Naive B cell (primary cell): ENCODE data around the gene COL5A1. TPM values are rescaled to one million over a fixed set of nuclear protein-coding genes. Genes with fewer than 3 reads are reported as not detected.
"Not testable (repeated sequence)": the region's sequence is repeated elsewhere in the genome, so short reads cannot be mapped to it uniquely, and the experiment has no call there.

Experiments used
- ATAC-seq, 2 donors: fragments of 150-1000 bp; cut with Tn5 transposase; 2 replicates each; pipeline ENCODE4 v1.10.0; 2021; ENCODE audit warnings: low read depth in 2 of 2, mild to moderate bottlenecking in 2 of 2, moderate library complexity in 2 of 2
- DNase-seq: peaks from one replicate; pipeline ENCODE4 v3.0.0; 2022
- H3K27ac Mint-ChIP-seq, 6 donors: one replicate each; pipeline ENCODE4 v1.8.0; 2020 to 2022; ENCODE audit warnings: mild to moderate bottlenecking in 6 of 6, mixed read lengths in 6 of 6, moderate library complexity in 5 of 6, inconsistent platforms in 2 of 6
- H3K27me3 Mint-ChIP-seq, 3 donors: one replicate each; pipeline ENCODE4 v1.8.0; 2021 to 2022; ENCODE audit warnings: mixed read lengths in 3 of 3, mild to moderate bottlenecking in 1 of 3
- H3K36me3 Mint-ChIP-seq, 2 donors: one replicate each; pipeline ENCODE4 v1.8.0; 2020 to 2022; ENCODE audit warnings: mixed read lengths in 2 of 2, inconsistent platforms in 1 of 2, mild to moderate bottlenecking in 1 of 2
- H3K4me1 Mint-ChIP-seq, 3 donors: one replicate each; pipeline ENCODE4 v1.8.0; 2020 to 2022; ENCODE audit warnings: mixed read lengths in 3 of 3, inconsistent platforms in 1 of 3, mild to moderate bottlenecking in 1 of 3, moderate library complexity in 1 of 3
- H3K4me3 Mint-ChIP-seq, 8 donors: one replicate each; pipeline ENCODE4 v1.8.0; 2020 to 2022; ENCODE audit warnings: mild to moderate bottlenecking in 8 of 8, mixed read lengths in 8 of 8, moderate library complexity in 8 of 8, inconsistent platforms in 2 of 8
- H3K9me3 Mint-ChIP-seq, 7 donors: one replicate each; pipeline ENCODE4 v1.8.0; 2020 to 2022; ENCODE audit warnings: mixed read lengths in 7 of 7, mild to moderate bottlenecking in 5 of 7, inconsistent platforms in 2 of 7, moderate library complexity in 1 of 7
- polyA plus RNA-seq, 6 donors: library from polyadenylated mRNA; unstranded; fragments of 300-500 nt; fragmentation: Illumina TruSeq; gene quantifications; one replicate each; pipeline ENCODE4 v1.2.3, GENCODE V29; 2021; ENCODE audit warnings: low read depth in 6 of 6

COL5A1 gene
- polyA plus RNA-seq, 6 donors from 2014 or later, result not detected

DNA sequence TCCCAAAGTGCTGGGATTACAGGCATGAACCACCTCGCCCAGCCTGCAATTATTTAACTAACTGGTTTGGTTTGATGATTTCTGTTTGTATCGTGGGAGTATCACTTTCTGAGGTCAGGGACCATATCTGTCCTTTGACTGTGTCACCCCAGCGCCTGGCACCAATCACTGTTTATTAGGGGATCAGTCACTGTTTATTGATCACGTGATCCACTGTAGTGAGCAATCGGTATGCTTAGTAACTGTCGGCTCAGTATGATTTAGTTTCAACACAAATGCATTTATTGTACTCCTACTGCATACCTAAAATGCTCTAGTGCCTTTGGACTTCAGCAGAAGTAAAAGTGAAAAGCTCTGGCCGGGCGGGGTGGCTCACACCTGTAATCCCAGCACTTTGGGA lies 54.8 kb downstream of the COL5A1 start:
- no peaks in the 10 kb centered on the region for H3K36me3 Mint-ChIP-seq
- H3K4me1 Mint-ChIP-seq, result no peaks in the 10 kb centered on the region
- no peak overlapping the region for H3K27ac Mint-ChIP-seq
- peaks cover 0 to 6% (median 0%) of the 10 kb centered on the region in 3 donors for H3K27me3 Mint-ChIP-seq
- ATAC-seq, result no peak
- no peak for DNase-seq
- H3K9me3 Mint-ChIP-seq, result no peaks in the 10 kb centered on the region
- no peak overlapping the region for H3K4me3 Mint-ChIP-seq

DNA sequence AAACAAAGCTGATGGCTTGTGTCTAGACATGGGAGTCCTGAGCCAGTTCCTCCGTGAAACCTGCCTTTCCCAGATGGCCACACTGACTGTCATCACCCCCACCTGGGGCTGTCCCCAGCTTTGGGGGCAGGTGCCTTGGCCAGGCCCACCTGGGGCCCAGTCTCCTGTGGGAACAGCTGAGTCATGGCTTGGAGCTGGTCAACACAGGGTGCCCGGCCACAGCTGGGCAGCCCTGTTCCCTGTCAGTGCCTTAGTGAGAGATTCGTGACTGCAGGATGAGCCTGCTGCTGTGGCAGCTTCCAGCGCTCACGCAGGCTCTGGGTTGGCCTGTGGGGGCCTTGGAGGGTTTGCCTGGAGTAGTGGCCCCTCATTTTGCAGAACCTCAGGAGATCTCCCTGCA lies 56.5 kb downstream of the COL5A1 start:
- Mint-ChIP-seq H3K4me1 (no peaks in the 10 kb centered on the region), H3K9me3 (no peaks in the 10 kb centered on the region), H3K27ac (no peak overlapping the region), H3K4me3 (no peak overlapping the region), H3K27me3 (peaks cover 0 to 6% (median 0%) of the 10 kb centered on the region in 3 donors), H3K36me3 (no peaks in the 10 kb centered on the region)
- no peak for ATAC-seq
- no peak for DNase-seq

DNA sequence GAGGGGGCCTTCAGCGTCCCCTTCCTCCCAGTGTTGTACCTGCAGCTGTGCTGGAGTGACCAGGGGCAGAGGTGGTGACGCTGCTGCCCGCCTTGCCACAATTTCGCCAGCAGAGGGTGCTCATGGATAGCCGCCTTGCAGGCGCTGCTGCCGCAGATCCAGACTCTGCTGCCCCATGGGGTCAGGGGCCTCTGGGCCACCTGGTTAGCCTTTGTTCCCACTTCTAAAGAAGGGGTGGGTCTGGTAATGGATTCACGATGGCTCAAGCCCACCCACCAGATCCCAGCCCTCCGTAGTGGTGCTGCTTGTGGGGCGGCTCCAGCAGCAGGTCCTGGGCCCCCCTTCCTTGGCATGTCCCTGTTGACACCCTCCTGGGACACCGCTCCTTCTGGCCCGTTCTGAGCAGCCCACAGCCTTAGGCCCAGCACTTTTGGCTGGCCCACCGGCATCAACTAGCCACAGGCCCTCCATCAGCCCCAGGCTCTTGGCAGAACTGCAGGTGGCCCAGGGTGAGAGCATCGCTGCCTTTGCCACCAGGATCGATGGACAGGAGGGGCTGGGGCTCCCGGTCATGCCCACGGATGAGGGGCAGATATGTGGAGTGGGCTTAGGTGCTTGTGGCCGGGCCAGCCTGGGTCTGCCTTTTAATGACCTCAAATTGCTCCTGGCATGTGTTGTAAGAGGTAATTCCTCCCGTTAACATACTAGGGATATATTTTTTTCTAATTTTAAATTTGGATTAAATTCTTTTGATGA lies 57.2 kb downstream of the COL5A1 start:
- Mint-ChIP-seq H3K4me1 (no peaks in the 10 kb centered on the region), H3K4me3 (no peak overlapping the region), H3K36me3 (no peaks in the 10 kb centered on the region), H3K27me3 (peaks cover 0 to under 1% (median 0%) of the 10 kb centered on the region in 3 donors), H3K9me3 (no peaks in the 10 kb centered on the region), H3K27ac (no peak overlapping the region)
- DNase-seq, result peak; percentile 43
- peak; percentile 35 to 39 for ATAC-seq

DNA sequence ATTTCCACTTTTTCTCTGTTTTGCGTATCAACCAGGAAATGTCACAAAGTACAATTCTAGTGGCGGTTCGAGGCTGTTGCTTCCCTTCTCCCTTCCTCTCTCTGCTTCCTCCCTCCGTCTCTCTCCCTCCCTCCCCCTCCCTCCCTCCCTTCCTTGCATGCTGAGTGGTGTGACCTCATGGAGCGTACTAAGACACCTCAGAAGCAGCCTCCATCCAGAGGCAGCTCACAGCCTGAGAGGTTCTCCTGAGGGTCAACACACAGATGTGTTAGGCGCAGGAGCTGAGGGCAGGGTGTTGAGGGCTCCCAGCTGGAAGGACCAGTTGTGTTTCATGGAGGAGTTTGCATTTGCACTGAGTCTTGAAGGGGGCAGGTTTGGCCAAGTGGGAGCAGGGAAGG lies 57.7 kb downstream of the COL5A1 start:
- ATAC-seq (no peak), DNase-seq (no peak)
- no peak overlapping the region for H3K4me3 Mint-ChIP-seq
- H3K27me3 Mint-ChIP-seq, result no peaks in the 10 kb centered on the region
- no peaks in the 10 kb centered on the region for H3K36me3 Mint-ChIP-seq
- H3K4me1 Mint-ChIP-seq, result no peaks in the 10 kb centered on the region
- no peak overlapping the region for H3K27ac Mint-ChIP-seq
- no peaks in the 10 kb centered on the region for H3K9me3 Mint-ChIP-seq

DNA sequence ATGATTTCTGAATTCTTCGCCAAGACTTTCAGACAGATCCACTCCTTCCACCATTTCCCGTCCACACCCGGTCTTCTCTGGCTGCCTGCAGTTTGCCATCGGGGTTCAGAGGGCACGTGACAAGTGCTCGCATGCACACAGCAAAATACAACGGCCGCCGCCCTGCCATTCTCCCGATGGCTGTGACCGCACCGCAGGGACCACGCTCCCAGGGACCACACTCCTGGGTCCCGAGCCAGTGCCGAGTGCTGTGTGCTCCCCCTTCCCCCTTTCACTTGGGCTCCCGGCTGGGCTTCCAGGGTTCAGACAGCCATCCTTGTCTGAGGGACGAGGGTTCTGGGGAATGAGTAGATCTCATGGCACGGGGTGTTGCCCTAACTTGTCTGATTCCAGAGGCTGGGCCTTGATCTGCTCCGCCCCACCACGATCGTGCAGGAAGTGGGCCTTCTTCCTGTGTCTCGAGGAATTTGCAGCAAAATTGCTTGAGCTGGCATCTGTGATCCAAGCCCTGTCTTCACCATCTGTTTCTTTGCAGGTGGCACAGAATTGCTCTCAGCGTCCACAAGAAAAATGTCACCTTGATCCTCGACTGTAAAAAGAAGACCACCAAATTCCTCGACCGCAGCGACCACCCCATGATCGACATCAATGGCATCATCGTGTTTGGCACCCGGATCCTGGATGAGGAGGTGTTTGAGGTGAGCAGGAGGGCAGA lies 59.2 kb downstream of the COL5A1 start:
- DNase-seq (no peak), ATAC-seq (no peak)
- no peak overlapping the region for H3K27ac Mint-ChIP-seq
- no peaks in the 10 kb centered on the region for H3K4me1 Mint-ChIP-seq
- H3K27me3 Mint-ChIP-seq, result no peaks in the 10 kb centered on the region
- H3K36me3 Mint-ChIP-seq, result no peaks in the 10 kb centered on the region
- no peak overlapping the region for H3K4me3 Mint-ChIP-seq
- H3K9me3 Mint-ChIP-seq, result no peaks in the 10 kb centered on the region

DNA sequence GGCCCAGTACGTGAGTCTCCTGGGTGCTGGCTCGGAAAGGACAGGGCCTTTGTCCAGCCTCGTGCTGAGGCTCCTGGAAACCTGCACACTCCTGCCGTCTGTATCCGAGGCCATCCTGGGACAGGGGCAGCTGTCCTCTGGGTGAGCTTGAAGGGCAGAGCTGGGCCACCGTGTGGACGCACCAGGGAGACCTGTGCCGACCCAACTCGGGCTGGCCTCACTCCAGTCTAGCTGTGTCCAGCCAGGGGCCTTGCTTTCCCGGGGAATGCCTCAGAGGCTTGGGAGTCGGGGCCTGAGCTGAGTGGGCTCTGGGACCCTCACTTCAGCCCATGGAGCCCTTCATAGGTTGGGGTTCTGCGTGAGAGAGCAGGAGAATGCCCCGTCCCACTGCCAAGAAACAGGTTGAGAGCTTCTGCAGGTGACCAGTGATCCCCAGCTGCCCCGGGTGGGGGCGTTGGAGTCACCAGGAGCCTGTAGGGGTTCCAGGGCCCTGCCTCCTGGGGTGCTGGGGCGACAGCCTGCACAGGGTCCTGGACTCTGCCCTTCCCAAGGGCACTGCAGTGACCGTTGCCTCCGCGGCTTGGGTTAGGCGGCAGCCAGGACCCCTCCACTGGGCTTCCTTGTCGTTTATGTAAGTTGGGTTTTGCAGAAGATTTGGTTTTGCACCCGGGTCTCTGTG lies 60.1 kb downstream of the COL5A1 start:
- Mint-ChIP-seq H3K27me3 (no peaks in the 10 kb centered on the region), H3K4me3 (no peak overlapping the region), H3K4me1 (no peaks in the 10 kb centered on the region), H3K36me3 (no peaks in the 10 kb centered on the region), H3K9me3 (no peaks in the 10 kb centered on the region), H3K27ac (no peak overlapping the region)
- ATAC-seq, result no peak
- no peak for DNase-seq

DNA sequence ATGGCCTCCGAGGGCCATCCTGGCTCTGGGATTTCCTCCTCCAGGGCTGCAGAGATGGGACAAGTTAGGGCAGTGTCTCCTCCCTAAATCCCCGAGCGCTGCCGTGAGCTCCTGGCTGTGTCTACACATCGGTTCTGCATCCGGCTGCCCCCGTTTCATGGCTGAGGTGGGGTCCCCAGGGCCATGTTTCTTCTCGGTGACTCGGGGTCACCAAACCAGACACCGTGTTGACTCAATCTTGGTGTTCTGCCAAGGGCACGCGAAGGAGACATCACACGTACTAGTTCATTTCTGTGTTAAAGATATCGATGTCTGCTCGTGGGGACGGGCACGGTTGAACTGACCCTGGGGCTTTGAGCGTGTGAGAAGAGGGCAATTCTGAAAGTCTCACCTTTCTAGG lies 60.7 kb downstream of the COL5A1 start:
- Mint-ChIP-seq H3K4me1 (no peaks in the 10 kb centered on the region), H3K27ac (no peak overlapping the region), H3K9me3 (no peaks in the 10 kb centered on the region), H3K36me3 (no peaks in the 10 kb centered on the region), H3K4me3 (no peak overlapping the region), H3K27me3 (no peaks in the 10 kb centered on the region)
- no peak for ATAC-seq
- no peak for DNase-seq

DNA sequence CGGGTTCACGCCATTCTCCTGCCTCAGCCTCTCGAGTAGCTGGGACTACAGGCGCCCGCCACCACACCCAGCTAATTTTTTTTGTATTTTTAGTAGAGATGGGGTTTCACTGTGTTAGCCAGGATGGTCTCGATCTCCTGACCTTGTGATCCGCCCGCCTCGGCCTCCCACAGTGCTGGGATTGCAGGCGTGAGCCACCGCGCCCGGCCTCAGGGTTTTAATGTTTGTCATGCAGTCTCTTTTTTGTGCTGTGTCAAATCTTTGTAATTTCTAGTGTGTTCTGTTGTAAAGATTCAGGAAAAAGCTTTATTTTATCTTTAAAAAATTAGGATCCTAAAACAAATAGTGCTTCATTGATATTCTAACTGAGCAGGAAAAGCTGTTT lies 62.1 kb downstream of the COL5A1 start:
- H3K27me3 Mint-ChIP-seq, H3K36me3 Mint-ChIP-seq, DNase-seq, ATAC-seq, H3K4me3 Mint-ChIP-seq, H3K27ac Mint-ChIP-seq, H3K9me3 Mint-ChIP-seq, H3K4me1 Mint-ChIP-seq: not testable (repeated sequence)

DNA sequence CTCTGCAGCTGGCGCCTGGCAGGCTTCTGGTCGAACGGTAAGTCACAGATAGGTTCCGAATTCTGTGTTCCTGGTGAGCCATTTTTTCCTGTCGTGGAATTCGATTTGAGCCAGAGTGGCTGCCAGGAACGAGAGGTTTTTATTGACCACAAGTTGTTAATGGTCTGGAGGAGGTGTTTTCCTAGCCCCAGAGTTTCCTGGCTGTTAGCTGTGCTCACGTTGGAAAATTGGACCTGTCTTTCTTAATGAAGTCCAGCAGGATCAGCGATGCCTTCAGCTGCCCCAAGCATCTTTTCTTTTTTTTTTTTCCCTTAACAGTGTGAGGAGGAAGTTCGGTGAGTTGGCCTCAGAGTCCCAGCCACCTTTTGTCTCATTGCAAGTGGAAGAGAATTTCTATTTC lies 62.9 kb downstream of the COL5A1 start:
- no peak for ATAC-seq
- no peak for DNase-seq
- no peaks in the 10 kb centered on the region for H3K4me1 Mint-ChIP-seq
- peak overlapping the region in 1 of 6 donors; percentile 47 for H3K27ac Mint-ChIP-seq
- H3K27me3 Mint-ChIP-seq, result no peaks in the 10 kb centered on the region
- H3K36me3 Mint-ChIP-seq, result no peaks in the 10 kb centered on the region
- H3K4me3 Mint-ChIP-seq, result no peak overlapping the region
- no peaks in the 10 kb centered on the region for H3K9me3 Mint-ChIP-seq

DNA sequence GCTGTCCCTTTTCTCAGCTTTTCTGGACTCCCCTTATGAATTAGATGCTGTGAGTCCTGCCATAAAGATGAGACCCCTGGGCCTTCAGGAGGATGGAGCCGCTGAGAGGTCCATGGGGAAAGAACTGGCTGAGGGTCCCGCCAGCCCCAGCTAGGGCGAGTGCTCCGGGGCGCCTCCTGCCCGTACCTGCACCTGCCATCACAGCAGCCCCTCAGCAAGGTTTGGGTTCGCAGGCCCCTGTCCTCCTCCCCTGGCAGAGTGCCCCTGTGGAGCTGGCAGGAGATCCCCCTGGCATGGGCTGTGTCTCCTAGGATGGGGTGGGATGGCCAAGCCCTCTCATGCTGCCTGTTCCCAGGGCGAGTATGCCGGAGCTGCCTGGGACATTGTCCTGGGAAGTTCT lies 64.2 kb downstream of the COL5A1 start:
- Mint-ChIP-seq H3K36me3 (no peaks in the 10 kb centered on the region), H3K4me1 (no peaks in the 10 kb centered on the region), H3K27me3 (no peaks in the 10 kb centered on the region), H3K9me3 (no peaks in the 10 kb centered on the region), H3K27ac (no peak overlapping the region), H3K4me3 (no peak overlapping the region)
- no peak for DNase-seq
- no peak for ATAC-seq

DNA sequence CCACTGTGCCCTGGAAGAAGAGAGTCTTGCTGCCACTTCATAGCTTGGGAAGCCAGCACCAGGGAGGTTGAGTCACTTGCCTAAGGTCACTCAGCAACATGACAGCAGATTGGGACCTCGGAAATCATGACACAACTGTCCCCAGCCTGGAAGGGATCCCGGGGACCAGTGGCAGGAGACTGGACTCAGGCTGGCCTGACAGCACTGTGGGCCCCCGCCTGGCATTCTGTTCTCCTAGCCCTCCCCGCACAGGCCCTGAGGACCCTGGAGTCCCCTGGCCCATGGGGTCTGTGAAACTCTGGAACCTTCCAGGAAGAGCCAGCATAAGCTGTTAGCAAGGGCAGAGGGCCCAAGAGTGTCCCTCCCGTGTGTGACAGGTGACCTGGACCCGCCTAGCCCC lies 64.9 kb downstream of the COL5A1 start:
- Mint-ChIP-seq H3K4me3 (no peak overlapping the region), H3K9me3 (no peaks in the 10 kb centered on the region), H3K27ac (no peak overlapping the region), H3K4me1 (no peaks in the 10 kb centered on the region), H3K36me3 (no peaks in the 10 kb centered on the region), H3K27me3 (no peaks in the 10 kb centered on the region)
- ATAC-seq (no peak), DNase-seq (no peak)

DNA sequence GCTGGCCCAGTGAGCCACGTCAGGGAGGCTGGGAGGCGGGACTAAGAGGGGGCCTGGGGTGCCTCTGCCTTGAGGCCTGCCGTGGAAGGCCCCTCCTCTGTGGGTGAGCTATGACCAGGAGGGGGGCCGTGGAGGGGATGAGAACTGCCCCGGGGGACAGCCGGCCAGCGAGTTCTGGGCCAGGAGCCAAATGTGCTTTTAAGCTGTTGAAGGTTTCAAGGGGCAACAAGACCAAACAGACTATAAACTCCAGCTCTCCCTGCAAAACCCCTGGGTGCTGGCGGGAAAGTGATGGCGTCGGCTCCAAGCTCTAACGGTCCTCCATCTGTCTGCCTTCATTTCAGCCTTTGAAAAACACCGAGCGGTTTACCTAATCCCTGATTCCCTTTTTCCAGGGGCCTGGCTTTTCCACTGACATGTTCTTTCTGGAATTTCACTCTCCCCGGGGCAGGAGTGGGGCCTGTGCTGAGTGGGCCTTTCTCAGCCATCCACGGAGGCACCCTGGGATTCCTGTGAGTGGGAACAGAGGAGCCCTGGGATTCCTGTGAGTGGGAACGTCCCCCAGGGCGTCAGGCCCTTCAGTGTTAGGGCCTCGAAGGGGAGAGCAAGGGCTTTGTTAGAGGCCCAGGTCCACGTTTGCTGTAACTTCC lies 65.6 kb downstream of the COL5A1 start:
- H3K9me3 Mint-ChIP-seq, result no peaks in the 10 kb centered on the region
- no peaks in the 10 kb centered on the region for H3K36me3 Mint-ChIP-seq
- ATAC-seq, result no peak
- no peak for DNase-seq
- H3K27me3 Mint-ChIP-seq, result no peaks in the 10 kb centered on the region
- H3K4me3 Mint-ChIP-seq, result no peak overlapping the region
- peaks cover 0 to under 1% (median 0%) of the 10 kb centered on the region in 3 donors for H3K4me1 Mint-ChIP-seq
- H3K27ac Mint-ChIP-seq, result no peak overlapping the region

DNA sequence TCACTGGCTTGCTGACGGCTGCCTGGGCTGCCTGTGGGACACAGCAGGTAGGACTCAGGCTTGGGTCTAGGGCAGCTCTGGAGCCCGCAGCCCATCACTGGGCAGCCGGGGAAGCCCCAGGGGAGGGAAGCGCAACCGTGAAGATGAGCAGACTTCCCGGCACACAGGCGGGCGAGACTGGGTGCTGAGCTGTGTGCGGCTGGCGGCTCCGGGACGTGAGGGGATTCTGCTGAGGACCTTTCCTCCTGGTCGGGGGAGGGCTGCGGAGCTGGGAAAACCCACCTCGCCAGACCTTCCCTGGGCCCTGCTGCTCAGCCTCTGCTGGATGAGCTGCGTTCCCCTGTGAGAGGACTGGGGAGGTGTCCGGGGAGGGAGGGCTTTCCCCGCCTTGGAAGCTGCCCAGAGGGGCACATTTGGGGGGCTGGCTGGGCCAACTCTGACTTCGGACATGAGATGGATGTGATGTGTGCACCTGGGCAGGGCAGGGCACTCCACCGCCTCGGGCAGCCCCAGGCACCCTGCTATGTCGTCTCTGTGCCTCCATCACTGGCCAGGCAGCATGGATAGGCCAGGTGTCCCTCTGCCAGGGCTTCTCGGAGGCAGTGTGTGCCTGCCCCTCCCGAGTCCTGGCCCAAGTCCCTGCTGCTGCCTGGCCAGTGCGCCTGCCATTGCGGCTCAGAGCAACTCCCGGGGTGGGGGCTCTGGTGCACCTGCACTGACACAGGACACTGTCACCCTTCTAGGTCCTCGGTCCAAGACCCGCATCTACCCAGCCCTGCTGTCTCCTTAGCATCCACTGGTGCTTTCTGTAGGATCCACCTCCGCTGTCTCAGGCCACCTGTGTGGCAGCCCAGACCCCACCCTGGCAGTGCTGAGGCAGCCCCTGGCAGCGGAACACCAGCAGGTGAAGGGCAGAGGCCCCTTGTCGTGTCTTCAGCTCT lies 66.4 kb downstream of the COL5A1 start:
- Mint-ChIP-seq H3K9me3 (no peaks in the 10 kb centered on the region), H3K4me3 (no peak overlapping the region), H3K4me1 (peaks cover 0 to 6% (median 0%) of the 10 kb centered on the region in 3 donors), H3K36me3 (no peaks in the 10 kb centered on the region), H3K27me3 (no peaks in the 10 kb centered on the region), H3K27ac (no peak overlapping the region)
- ATAC-seq (no peak), DNase-seq (no peak)
